ENCODE measurements around the gene TSPAN4. TPM values are rescaled to one million over a fixed set of nuclear protein-coding genes. Genes with fewer than 3 reads are reported as not detected.

The TSPAN4 gene
- total RNA-seq, 4 donors from 2014 or later, result 81.4 to 156 (median 129) TPM

DNA sequence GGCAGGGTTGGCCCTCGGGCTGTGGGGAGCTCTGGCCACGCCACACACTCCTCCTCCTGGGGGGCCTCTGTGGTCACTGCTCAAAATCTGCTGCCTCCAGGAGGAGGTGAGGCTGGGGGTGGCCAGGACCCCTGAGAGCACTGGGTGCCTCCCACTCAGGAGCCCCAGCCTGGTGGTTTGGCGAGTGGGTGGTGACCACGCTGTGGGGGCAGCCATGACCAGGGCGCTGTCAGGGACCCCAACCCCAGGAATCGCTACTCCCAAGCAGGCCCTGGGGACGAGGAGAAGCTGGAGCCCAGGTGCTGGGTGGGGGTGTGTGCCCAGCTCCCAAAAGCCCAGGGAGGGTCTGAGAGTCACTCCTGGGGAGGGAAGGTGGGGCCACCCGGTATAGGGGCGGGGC lies 30.1 kb downstream of the TSPAN4 start:
- Histone ChIP-seq H3K36me3 (peaks cover 0 to 35% (median 24%) of the 10 kb centered on the region in 4 donors), H3K27me3 (no peaks in the 10 kb centered on the region), H3K4me1 (no peaks in the 10 kb centered on the region), H3K4me3 (no peak overlapping the region), H3K9me3 (no peaks in the 10 kb centered on the region), H3K27ac (replicated peaks in 1 of 4) (no peak overlapping the region)
- WGBS, result 93% methylated on average over 9 of the region's 9 CpGs
- TF ChIP-seq, protein P1, sequence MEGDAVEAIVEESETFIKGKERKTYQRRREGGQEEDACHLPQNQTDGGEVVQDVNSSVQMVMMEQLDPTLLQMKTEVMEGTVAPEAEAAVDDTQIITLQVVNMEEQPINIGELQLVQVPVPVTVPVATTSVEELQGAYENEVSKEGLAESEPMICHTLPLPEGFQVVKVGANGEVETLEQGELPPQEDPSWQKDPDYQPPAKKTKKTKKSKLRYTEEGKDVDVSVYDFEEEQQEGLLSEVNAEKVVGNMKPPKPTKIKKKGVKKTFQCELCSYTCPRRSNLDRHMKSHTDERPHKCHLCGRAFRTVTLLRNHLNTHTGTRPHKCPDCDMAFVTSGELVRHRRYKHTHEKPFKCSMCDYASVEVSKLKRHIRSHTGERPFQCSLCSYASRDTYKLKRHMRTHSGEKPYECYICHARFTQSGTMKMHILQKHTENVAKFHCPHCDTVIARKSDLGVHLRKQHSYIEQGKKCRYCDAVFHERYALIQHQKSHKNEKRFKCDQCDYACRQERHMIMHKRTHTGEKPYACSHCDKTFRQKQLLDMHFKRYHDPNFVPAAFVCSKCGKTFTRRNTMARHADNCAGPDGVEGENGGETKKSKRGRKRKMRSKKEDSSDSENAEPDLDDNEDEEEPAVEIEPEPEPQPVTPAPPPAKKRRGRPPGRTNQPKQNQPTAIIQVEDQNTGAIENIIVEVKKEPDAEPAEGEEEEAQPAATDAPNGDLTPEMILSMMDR (IDR thresholded peaks at IDR 0.05), result no peak
- TF ChIP-seq EP300 (IDR thresholded peaks at IDR 0.05), result no peak
- no peak for TF ChIP-seq POLR2A (IDR thresholded peaks at IDR 0.05; ENCODE audit: low read depth)
- TF ChIP-seq POLR2AphosphoS5 (IDR thresholded peaks at IDR 0.05), result no peak
- no peak for DNase-seq (ENCODE audit: extremely low spot score)
- intact Hi-C loops (cut with DNase I), result no loop called here

DNA sequence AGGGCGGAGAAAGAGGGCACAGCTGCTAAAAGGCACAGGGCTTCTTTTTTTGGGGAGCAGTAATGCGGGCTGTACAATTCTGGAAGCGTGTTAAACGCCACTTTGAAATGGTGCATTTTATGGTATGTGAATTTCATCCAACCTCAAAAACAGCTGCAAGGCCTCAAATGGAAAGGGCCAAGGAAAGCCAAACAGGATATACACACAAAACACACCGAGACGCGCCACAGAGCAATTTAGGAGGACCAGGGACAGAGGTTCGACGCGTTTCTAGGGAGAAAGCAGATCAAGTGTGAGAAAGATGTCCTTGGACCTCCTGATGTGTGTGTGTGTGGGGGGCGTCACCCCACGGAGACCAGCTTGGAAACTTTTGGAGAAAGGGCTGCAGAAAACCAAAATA lies 31.1 kb downstream of the TSPAN4 start:
- Histone ChIP-seq H3K4me1 (no peaks in the 10 kb centered on the region), H3K27me3 (no peaks in the 10 kb centered on the region), H3K9me3 (no peaks in the 10 kb centered on the region), H3K4me3 (no peak overlapping the region), H3K27ac (replicated peaks in 1 of 4) (no peak overlapping the region), H3K36me3 (peaks cover 0 to 33% (median 23%) of the 10 kb centered on the region in 4 donors)
- intact Hi-C loops (cut with DNase I), result no loop called here
- 64% methylated on average over 12 of the region's 12 CpGs for WGBS
- no peak for DNase-seq (ENCODE audit: extremely low spot score)
- TF ChIP-seq POLR2A (IDR thresholded peaks at IDR 0.05; ENCODE audit: low read depth), result no peak
- TF ChIP-seq, protein P1 (IDR thresholded peaks at IDR 0.05), result no peak
- TF ChIP-seq EP300 (IDR thresholded peaks at IDR 0.05), result no peak
- no peak for TF ChIP-seq POLR2AphosphoS5 (IDR thresholded peaks at IDR 0.05)

DNA sequence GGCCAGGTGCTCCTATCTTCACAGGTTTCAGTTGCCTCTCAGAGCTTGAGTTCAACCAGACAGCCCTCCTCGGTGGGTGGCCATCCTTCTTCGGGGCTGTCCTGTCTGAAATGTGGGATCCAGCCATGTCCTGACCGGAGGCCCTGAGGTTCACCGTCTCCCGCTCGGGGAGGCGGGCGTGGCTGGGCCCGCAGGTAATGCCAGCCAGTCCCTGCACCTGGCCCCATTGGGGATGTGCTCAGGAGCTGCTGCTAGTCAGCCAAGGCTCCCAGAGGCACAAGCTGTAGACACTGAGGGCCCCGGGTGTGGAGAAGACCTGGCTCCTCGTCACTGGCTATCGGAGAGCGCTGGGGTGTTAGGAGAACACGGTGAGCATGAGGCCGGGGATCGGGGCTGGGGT lies 32.6 kb downstream of the TSPAN4 start:
- intact Hi-C loops (cut with DNase I), result no loop called here
- Histone ChIP-seq H3K36me3 (peaks cover 0 to 37% (median 23%) of the 10 kb centered on the region in 4 donors), H3K27me3 (no peaks in the 10 kb centered on the region), H3K4me3 (no peak overlapping the region), H3K4me1 (no peaks in the 10 kb centered on the region), H3K27ac (replicated peaks in 1 of 4) (no peak overlapping the region), H3K9me3 (no peaks in the 10 kb centered on the region)
- 96% methylated on average over 11 of the region's 16 CpGs for WGBS
- DNase-seq (ENCODE audit: extremely low spot score), result no peak
- TF ChIP-seq POLR2A (IDR thresholded peaks at IDR 0.05; ENCODE audit: low read depth), result no peak
- TF ChIP-seq EP300 (IDR thresholded peaks at IDR 0.05), result no peak
- TF ChIP-seq, protein P1 (IDR thresholded peaks at IDR 0.05), result no peak
- TF ChIP-seq POLR2AphosphoS5 (IDR thresholded peaks at IDR 0.05), result no peak

DNA sequence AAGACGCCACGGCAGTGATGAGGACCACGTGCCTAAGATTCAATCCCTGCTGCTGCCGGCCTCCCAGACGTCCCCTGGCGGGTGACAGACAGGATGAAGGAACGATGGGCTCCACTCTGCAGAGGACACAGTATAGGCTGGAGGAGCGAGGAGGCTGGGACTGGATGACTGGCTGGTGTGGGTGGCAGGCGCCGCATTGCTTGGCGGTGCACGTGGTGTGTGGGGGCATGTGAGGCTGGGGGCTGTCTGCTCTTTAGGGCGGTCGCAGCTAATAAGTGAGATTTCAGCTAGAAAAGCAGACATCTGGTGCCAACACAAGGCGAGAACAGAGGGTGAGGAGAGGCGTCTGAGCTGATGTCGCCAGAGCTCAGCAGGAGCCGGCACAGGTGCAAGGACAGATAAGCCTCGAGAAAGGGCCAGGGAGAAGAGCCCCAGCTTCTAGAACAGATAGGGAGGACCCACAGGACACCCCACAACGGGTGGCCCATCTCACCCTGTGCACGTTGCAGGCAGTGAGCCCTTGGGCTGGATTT lies 33.2 kb downstream of the TSPAN4 start:
- Histone ChIP-seq H3K36me3 (peaks cover 0 to 42% (median 28%) of the 10 kb centered on the region in 4 donors), H3K27me3 (no peaks in the 10 kb centered on the region), H3K27ac (replicated peaks in 1 of 4) (no peak overlapping the region), H3K4me1 (no peaks in the 10 kb centered on the region), H3K4me3 (no peak overlapping the region), H3K9me3 (no peaks in the 10 kb centered on the region)
- no peak for DNase-seq (ENCODE audit: extremely low spot score)
- intact Hi-C loops (cut with DNase I), result no loop called here
- TF ChIP-seq, protein P1 (IDR thresholded peaks at IDR 0.05), result no peak
- no peak for TF ChIP-seq POLR2AphosphoS5 (IDR thresholded peaks at IDR 0.05)
- 91% methylated on average over 21 of the region's 21 CpGs for WGBS

DNA sequence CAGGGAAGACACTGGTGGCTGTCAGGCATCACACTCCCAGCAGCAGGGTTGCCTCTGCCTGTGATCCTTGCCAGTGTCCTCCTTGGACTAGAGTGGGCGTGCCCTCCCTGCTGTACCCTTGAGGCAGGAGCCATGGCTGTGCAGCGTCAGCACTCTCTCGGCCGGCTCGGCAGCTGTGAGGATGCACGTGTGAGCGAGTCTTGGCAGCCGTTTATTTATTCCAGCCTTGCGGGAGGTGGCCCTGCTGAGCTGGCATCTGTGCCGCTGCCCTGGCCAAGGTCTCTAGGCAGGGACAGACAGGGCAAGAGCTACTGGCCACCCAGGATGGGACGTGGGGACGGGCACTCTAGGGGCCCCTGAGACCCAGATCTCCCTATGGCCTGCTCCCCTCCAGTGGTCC lies 33.9 kb downstream of the TSPAN4 start:
- Histone ChIP-seq H3K27me3 (no peaks in the 10 kb centered on the region), H3K4me1 (no peaks in the 10 kb centered on the region), H3K27ac (replicated peaks in 1 of 4) (no peak overlapping the region), H3K4me3 (no peak overlapping the region), H3K36me3 (peaks cover 0 to 47% (median 30%) of the 10 kb centered on the region in 4 donors), H3K9me3 (no peaks in the 10 kb centered on the region)
- no peak for DNase-seq (ENCODE audit: extremely low spot score)
- 60% methylated on average over 1 of the region's 12 CpGs for WGBS
- TF ChIP-seq POLR2AphosphoS5 (IDR thresholded peaks at IDR 0.05) (no peak), EP300 (IDR thresholded peaks at IDR 0.05) (no peak), POLR2A (IDR thresholded peaks at IDR 0.05; ENCODE audit: low read depth) (no peak)
- TF ChIP-seq, protein P1 (IDR thresholded peaks at IDR 0.05), result no peak
- intact Hi-C loops (cut with DNase I), result no loop called here

All from esophagus muscularis mucosa (tissue), 4 donors.